ENCODE measurements around the gene GOSR2.

GOSR2 gene

GRCh38 chr17:46960152-46960551, 37.2 kb downstream of the GOSR2 start:
- no peaks in the 10 kb centered on the region for H3K36me3 Mint-ChIP-seq (ENCODE audit: low read depth)
- H3K4me1 Mint-ChIP-seq, result peaks cover 4% of the 10 kb centered on the region
- TF ChIP-seq CTCF (IDR thresholded peaks at IDR 0.05; ENCODE audit: unreplicated experiment in 3 of 3), result no peak
- no peak overlapping the region for H3K4me3 Mint-ChIP-seq
- no peak overlapping the region for H3K27ac Mint-ChIP-seq
- H3K9me3 Mint-ChIP-seq, result peaks cover 5% of the 10 kb centered on the region
- peaks cover 11% of the 10 kb centered on the region for H3K27me3 Mint-ChIP-seq (ENCODE audit: low read depth)

DNA sequence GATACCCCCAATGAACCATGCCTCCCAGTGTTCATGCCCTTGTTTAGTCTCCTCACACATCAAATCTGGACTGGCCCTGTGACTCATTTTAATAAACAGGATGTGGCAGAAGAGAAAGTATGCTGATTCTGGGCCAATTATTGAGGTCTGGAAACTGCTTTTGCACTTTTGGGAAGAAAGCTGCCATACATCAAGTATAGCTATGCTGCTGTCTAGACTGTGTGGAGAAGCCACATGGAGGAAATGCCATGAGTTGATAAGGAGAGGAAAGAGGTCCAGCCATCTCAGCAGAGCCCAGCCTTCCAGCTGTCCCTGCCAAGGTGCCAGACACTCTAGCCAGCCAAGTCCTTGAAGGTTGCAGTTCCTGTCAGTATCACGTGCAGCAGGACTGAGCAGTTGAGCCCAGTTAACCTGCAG, 39.4 kb downstream of the GOSR2 start:
- no peaks in the 10 kb centered on the region for H3K36me3 Mint-ChIP-seq (ENCODE audit: low read depth)
- peaks cover 4% of the 10 kb centered on the region for H3K4me1 Mint-ChIP-seq

GRCh38 chr17:46963571-46963970, 40.6 kb downstream of the GOSR2 start:
- Mint-ChIP-seq H3K4me3 (no peak overlapping the region), H3K4me1 (no peaks in the 10 kb centered on the region), H3K27me3 (ENCODE audit: low read depth) (peaks cover 11% of the 10 kb centered on the region), H3K27ac (no peak overlapping the region), H3K36me3 (ENCODE audit: low read depth) (no peaks in the 10 kb centered on the region), H3K9me3 (no peaks in the 10 kb centered on the region)
- TF ChIP-seq CTCF (IDR thresholded peaks at IDR 0.05; ENCODE audit: unreplicated experiment in 3 of 3), result no peak

More for the DNA sequence above, 39.4 kb downstream of the GOSR2 start:
- no peak for TF ChIP-seq CTCF (IDR thresholded peaks at IDR 0.05; ENCODE audit: unreplicated experiment in 3 of 3)
- H3K9me3 Mint-ChIP-seq, result no peaks in the 10 kb centered on the region
- no peak overlapping the region for H3K4me3 Mint-ChIP-seq
- no peak overlapping the region for H3K27ac Mint-ChIP-seq
- H3K27me3 Mint-ChIP-seq (ENCODE audit: low read depth), result peaks cover 16% of the 10 kb centered on the region

DNA sequence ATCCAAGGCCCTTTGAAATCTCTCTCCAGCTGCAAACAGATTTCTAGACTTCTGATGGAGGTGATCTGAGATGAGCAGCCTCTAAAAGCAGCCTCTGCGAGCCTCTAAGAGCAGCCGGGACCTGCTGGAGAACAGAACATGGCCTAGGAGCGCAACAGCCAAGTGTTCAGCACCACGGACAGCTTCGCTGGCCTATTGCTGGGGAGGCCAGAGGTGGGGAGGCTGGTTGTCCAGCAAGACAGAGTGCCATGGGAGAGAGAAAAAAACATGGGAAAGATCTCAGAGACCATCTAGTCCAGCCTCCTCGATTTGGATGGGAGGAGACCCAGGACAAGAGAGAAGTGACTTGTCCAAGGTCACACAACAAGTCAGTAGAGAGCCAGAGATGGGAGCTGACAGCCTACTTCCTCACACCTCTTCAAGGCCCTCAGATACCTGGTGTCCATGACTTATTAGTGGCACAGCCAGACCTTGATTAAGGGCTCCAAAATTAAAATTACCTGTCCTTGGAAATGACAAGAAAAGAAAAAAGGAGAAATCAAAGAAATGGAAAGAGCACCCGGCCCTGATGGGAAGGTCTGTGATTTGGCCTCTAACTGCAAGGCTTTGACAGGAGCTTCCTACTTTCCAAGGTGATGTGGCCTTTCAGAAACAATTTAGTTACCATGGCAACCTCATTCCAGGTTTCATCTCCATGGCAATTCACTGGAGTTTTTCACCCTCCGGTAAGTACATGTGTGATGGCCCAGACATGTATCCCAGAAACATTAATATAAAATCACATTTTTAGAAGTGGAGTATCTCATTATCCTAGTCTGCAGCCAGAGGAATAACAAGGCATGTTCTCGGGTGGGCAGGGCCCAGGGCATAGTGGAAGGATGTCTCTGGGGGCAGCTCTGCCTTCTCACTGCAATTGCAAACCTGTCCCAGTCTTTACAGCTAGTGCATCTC, 41.6 kb downstream of the GOSR2 start:
- no peaks in the 10 kb centered on the region for H3K4me1 Mint-ChIP-seq
- H3K36me3 Mint-ChIP-seq (ENCODE audit: low read depth), result no peaks in the 10 kb centered on the region
- peaks cover 9% of the 10 kb centered on the region for H3K27me3 Mint-ChIP-seq (ENCODE audit: low read depth)
- H3K9me3 Mint-ChIP-seq, result no peaks in the 10 kb centered on the region
- no peak for TF ChIP-seq CTCF (IDR thresholded peaks at IDR 0.05; ENCODE audit: unreplicated experiment in 3 of 3)
- H3K4me3 Mint-ChIP-seq, result no peak overlapping the region
- no peak overlapping the region for H3K27ac Mint-ChIP-seq

- peaks cover 22% of the 10 kb centered on the region for H3K27me3 Mint-ChIP-seq (ENCODE audit: low read depth)
- H3K4me1 Mint-ChIP-seq, result no peaks in the 10 kb centered on the region
- no peaks in the 10 kb centered on the region for H3K9me3 Mint-ChIP-seq
- no peaks in the 10 kb centered on the region for H3K36me3 Mint-ChIP-seq (ENCODE audit: low read depth)
- H3K4me3 Mint-ChIP-seq, result no peak overlapping the region
- H3K27ac Mint-ChIP-seq, result no peak overlapping the region
- no peak for TF ChIP-seq CTCF (IDR thresholded peaks at IDR 0.05; ENCODE audit: unreplicated experiment in 3 of 3)
These were observed 45.4 kb downstream of the GOSR2 start for GRCh38 chr17:46968224-46968834.
